Heart left ventricle (tissue), 16 donors: Measurements from ENCODE around the gene CANT1. TPM values are rescaled to one million over a fixed set of nuclear protein-coding genes. Genes with fewer than 3 reads are reported as not detected.

Experiments
- ATAC-seq, 4 donors: fragments of 200-7000 bp; cut with Tn5 transposase; one replicate each; pipeline ENCODE4 v1.9.1; 2020 to 2022; ENCODE audit warnings: moderate library complexity in 4 of 4, mild to moderate bottlenecking in 3 of 4, moderate number of reproducible peaks in 1 of 4
- DNase-seq, 5 donors: peaks; one replicate each; pipeline ENCODE4 v3.0.0-alpha.2; 2020
- H3K27ac ChIP-seq, 12 donors: fragments of 200-600 bp; sonication (generic) in 4 of 12; one replicate each; pipeline versions ENCODE4 v1.5.0 to v1.8.0; 2016 to 2022; ENCODE audit warnings: mild to moderate bottlenecking in 2 of 12
- H3K27me3 ChIP-seq, 9 donors: fragments of 200-600 bp; sonication (generic) in 2 of 9; one replicate each; pipeline versions ENCODE4 v1.5.1 to v1.8.0; 2016 to 2022; ENCODE audit warnings: mild to moderate bottlenecking in 3 of 9
- H3K36me3 ChIP-seq, 9 donors: fragments of 200-600 bp; sonication (generic) in 2 of 9; one replicate each; pipeline versions ENCODE4 v1.5.0 to v1.8.0; 2018 to 2022; ENCODE audit warnings: mild to moderate bottlenecking in 2 of 9
- H3K4me1 ChIP-seq, 12 donors: fragments of 200-600 bp; sonication (generic) in 4 of 12; one replicate each; pipeline versions ENCODE4 v1.5.0 to v1.8.0; 2016 to 2022; ENCODE audit warnings: mild to moderate bottlenecking in 3 of 12
- H3K4me3 ChIP-seq, 12 donors: fragments of 200-600 bp; sonication (generic) in 4 of 12; one replicate each; pipeline versions ENCODE4 v1.5.0 to v1.8.0; 2017 to 2022; ENCODE audit warnings: mild to moderate bottlenecking in 9 of 12, moderate library complexity in 4 of 12
- H3K9me3 ChIP-seq, 12 donors: fragments of 200-600 bp; sonication (generic) in 4 of 12; one replicate each; pipeline versions ENCODE4 v1.5.0 to v1.8.0; 2016 to 2022; ENCODE audit warnings: mild to moderate bottlenecking in 1 of 12
- POLR2A ChIP-seq, 2 donors: fragments of 450-650 bp; IDR thresholded peaks; one replicate each; pipeline ENCODE4 v1.6.1; 2017; ENCODE audit warnings: antibody characterized with exemption in 2 of 2, mild to moderate bottlenecking in 2 of 2, moderate library complexity in 2 of 2
- WGBS, 4 donors: extraction: QIAGEN DNeasy Blood & Tissue Kit in 2 of 4; methylation state at CpG; one replicate each; pipeline versions ENCODE4 v1.1.5 to v1.1.7; 2013 to 2018; 5-methylcytosine and 5-hydroxymethylcytosine counted together
- intact Hi-C, 10 donors: fragments of 100-400 bp; cut with DNase I; formaldehyde crosslinking; loops; one replicate each; pipeline versions ENCODE4 v1.11.1 to v1.14.2; 2022
- polyA plus RNA-seq, 2 donors: library from polyadenylated mRNA; stranded (reverse); fragments of 200-250 nt; gene quantifications; one replicate each; pipeline ENCODE4 v1.2.3, GENCODE V29; 2013
- total RNA-seq, 9 donors: library from RNA; depleted of rRNA in 2 of 9; stranded (reverse); fragments of >200 nt in 2 of 9; fragmentation: NEBNext Ultra II Directional in 3 of 9; extraction: Animal tissue kit (Norgen Biotek cat#: 25700) in 3 of 9; gene quantifications; one replicate each; pipeline versions ENCODE4 v1.1.0 to v1.2.4, GENCODE V29; 2016 to 2023
- TF ChIP-seq, protein P1 (sequence below), 12 donors: fragments of 200-600 bp; sonication (generic) in 4 of 12; IDR thresholded peaks; one replicate each; pipeline versions ENCODE4 v1.5.0 to v1.8.0; 2018 to 2022; ENCODE audit warnings: antibody characterized with exemption in 12 of 12, mild to moderate bottlenecking in 5 of 12
- donor health status: ischemic (EF 13 %, LVEDD 7.1; RV severe dilation, severe dysfunction).
- donor health status: healthy with polysubstance abuse.
- donor health status: DM: no; HTN: yes; CAD: no.
- donor health status: DM: no; HTN: no; CAD: no.
- donor health status: ischemic (EF 25% LVEDD 6.9; RV normal size, moderate dysfunction).
- donor health status: ischemic (EF 25% LVEDD 5.7; RV mildly dilated, moderate dysfunction).
- donor health status: healthy.
- donor health status: DM: yes; HTN: yes; CAD: no.
- donor health status: ischemic (EF 35%, LVEDD 5.7; RV mildly dilated, moderate dysfunction).
- donor health status: nonischemic (EF 11% LVEDD 7.7; RV severe dilation, severe dysfunction).
- donor health status: DM: yes; HTN: yes; CAD: no.
- donor health status: PGD.
- donor health status: ischemic (EF 29% LVEDD 5.4; RV normal size, mild dysfunction).
- donor health status: nonischemic (EF 23%, LVEDD 6.1; RV moderate dilation, normal function).

The CANT1 gene
- total and polyA plus RNA-seq, 11 donors: 5.1 to 46.2 (median 24.1) TPM

DNA sequence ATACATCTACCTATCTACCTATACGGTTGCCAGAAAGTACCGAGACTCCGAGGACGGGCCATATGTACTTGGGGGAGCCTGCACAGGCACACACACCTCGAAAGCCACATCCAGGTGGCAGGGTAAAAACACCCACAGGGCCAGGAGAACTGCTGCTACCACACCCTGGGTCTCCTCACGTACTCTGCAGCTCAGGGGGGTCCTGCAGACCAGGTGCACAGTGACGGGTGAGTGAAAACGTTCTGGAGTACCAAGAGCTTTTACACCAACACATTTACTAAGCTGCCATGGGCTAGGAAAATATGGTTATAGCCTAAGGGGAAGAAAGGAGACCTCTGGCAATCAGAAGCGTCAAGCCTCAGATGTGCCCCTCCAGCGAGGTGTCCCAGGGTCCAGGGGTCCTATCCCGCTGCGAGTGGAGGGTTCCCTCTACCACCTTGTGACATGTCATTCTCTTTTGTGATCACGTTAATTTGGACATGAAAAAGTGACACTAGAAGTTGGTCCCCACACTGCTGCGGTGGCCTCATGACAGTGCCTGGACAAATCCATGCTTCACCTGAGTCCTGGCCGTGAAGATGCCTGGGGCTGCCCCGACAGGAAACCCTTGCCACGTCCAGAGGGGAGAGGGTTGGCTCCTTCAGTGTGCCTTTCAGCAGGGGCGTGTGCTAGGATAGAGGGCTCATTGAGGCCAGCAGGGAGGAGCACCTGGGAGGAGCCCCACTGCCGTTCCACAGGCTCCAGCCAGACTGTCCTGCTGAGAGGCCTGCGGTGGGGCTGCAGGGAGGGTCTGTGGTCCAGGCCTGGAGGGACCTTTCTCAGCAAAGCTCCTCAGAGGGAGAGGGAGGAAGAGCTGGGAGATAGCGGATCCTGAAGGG, 1.8 kb downstream of the CANT1 start:
- intact Hi-C loops: no loop called here
- no peaks in the 10 kb centered on the region for H3K9me3 ChIP-seq
- H3K27me3 ChIP-seq: no peaks in the 10 kb centered on the region
- peaks cover 0 to 8% (median 0%) of the 10 kb centered on the region in 9 donors for H3K36me3 ChIP-seq
- ATAC-seq (no peak), DNase-seq (no peak)
- WGBS, 4 donors: 80 to 85% (median 80%) methylated on average over 20 to 21 of the region's 21 CpGs
- H3K4me1 ChIP-seq: peaks cover 7 to 48% (median 33%) of the 10 kb centered on the region in 12 donors
- H3K4me3 ChIP-seq: peak overlapping the region in 2 of 12 donors; percentile 92 to 94
- TF ChIP-seq, protein P1, sequence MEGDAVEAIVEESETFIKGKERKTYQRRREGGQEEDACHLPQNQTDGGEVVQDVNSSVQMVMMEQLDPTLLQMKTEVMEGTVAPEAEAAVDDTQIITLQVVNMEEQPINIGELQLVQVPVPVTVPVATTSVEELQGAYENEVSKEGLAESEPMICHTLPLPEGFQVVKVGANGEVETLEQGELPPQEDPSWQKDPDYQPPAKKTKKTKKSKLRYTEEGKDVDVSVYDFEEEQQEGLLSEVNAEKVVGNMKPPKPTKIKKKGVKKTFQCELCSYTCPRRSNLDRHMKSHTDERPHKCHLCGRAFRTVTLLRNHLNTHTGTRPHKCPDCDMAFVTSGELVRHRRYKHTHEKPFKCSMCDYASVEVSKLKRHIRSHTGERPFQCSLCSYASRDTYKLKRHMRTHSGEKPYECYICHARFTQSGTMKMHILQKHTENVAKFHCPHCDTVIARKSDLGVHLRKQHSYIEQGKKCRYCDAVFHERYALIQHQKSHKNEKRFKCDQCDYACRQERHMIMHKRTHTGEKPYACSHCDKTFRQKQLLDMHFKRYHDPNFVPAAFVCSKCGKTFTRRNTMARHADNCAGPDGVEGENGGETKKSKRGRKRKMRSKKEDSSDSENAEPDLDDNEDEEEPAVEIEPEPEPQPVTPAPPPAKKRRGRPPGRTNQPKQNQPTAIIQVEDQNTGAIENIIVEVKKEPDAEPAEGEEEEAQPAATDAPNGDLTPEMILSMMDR (IDR thresholded peaks at IDR 0.05): no peak
- no peak for TF ChIP-seq POLR2A (IDR thresholded peaks at IDR 0.05)
- no peak overlapping the region for H3K27ac ChIP-seq

DNA sequence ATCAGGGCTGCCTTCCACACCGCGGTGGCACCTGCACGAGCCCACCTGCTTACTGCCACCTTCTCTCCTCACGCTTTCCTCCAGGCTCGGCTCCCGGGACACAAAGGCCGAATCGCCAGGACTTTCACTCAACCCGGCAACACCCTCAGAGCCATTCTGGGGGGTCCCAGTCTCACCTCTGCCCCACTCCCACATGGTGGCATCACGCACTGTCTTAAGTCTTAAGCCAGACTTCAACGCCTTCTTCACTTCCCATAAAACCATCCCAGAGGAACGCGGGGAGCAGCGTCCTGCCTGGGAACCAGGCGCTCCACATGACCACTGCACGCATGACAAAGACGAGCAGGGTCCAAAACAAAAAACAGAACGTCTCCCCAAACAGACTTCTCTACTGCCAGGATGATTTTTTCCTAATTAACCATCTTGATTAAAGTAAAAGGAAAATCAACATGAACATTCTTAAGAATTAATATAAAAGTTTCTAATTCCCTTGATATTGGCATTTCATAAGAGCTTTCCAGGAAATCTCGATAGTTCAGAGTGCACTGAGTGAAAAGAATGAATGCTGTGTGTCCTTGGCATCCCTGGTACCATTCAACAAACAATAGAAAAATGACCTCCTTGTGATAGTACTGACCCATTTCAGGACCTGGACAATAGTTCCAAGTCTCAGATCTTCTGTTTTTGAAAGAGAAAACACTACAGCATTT, 2.6 kb downstream of the CANT1 start:
- no peaks in the 10 kb centered on the region for H3K9me3 ChIP-seq
- H3K4me3 ChIP-seq: no peak overlapping the region
- H3K4me1 ChIP-seq: peaks cover 7 to 48% (median 33%) of the 10 kb centered on the region in 12 donors
- TF ChIP-seq, protein P1 (IDR thresholded peaks at IDR 0.05): no peak
- TF ChIP-seq POLR2A (IDR thresholded peaks at IDR 0.05): no peak
- 84 to 90% (median 86%) methylated on average over 19 of the region's 19 CpGs for WGBS, 4 donors
- peak in 1 of 5 donors; percentile 11 for DNase-seq
- ATAC-seq: no peak
- H3K27me3 ChIP-seq: no peaks in the 10 kb centered on the region
- intact Hi-C loops: no loop called here
- peaks cover 0 to 15% (median 0%) of the 10 kb centered on the region in 9 donors for H3K36me3 ChIP-seq
- no peak overlapping the region for H3K27ac ChIP-seq

DNA sequence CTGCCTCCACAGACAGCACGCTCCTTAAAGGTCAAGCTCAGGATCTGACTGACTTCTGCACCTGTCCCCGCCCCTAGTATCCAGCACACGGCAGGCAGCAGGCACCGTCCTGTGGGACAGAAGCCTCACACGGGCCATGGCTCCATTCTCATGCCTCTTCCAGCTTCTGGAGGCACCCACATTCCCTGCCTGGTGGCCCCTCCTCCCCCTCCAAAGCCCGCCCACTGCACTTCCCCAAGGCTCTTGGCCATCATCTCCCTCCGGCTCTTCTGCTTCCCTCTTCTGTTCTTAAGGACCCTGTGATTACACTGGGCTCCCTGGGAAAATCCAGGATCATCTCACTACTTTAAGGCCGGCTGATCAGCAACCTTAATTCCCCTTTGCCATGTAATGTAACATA, 3.5 kb downstream of the CANT1 start:
- TF ChIP-seq POLR2A (IDR thresholded peaks at IDR 0.05): no peak
- TF ChIP-seq, protein P1 (IDR thresholded peaks at IDR 0.05): no peak
- Histone ChIP-seq H3K27ac (no peak overlapping the region), H3K36me3 (peaks cover 0 to 15% (median 0%) of the 10 kb centered on the region in 9 donors), H3K4me3 (no peak overlapping the region), H3K27me3 (no peaks in the 10 kb centered on the region), H3K4me1 (peaks cover 7 to 51% (median 33%) of the 10 kb centered on the region in 12 donors), H3K9me3 (no peaks in the 10 kb centered on the region)
- DNase-seq (peak in 1 of 5 donors; percentile 22), ATAC-seq (no peak)
- 81 to 89% (median 85%) methylated on average over 8 of the region's 8 CpGs for WGBS, 4 donors
- intact Hi-C loops: no loop called here
